H1 (cell line): Measurements from ENCODE around the gene WDR38. TPM values are rescaled to one million over a fixed set of nuclear protein-coding genes. Genes with fewer than 3 reads are reported as not detected.

Experiments
- CHD7 ChIP-seq: fragments of 300-600 bp; sonication (generic); IDR thresholded peaks from 2 replicates; pipeline ENCODE4 v1.7.1; 2012; ENCODE audit warnings: low read length, moderate library complexity, mild to moderate bottlenecking, inconsistent platforms; ENCODE audit not compliant: insufficient replicate concordance
- EGR1 ChIP-seq: IDR thresholded peaks from 2 replicates; pipeline ENCODE4 v1.6.1; 2011; ENCODE audit warnings: low read depth, low read length, borderline replicate concordance
- EZH2 ChIP-seq: fragments of 200-600 bp; sonication (generic); IDR thresholded peaks from 2 replicates; pipeline ENCODE4 v1.7.1; 2012; ENCODE audit warnings: low read depth, mild to moderate bottlenecking, moderate library complexity, low read length, inconsistent platforms; ENCODE audit not compliant: severe bottlenecking
- GABPA ChIP-seq: IDR thresholded peaks from 2 replicates; pipeline ENCODE4 v1.6.1; 2011; ENCODE audit warnings: mild to moderate bottlenecking, low read length, moderate library complexity, borderline replicate concordance; ENCODE audit not compliant: insufficient read depth
- RFX5 ChIP-seq: IDR thresholded peaks from 2 replicates; pipeline ENCODE4 v1.6.1; 2011; ENCODE audit warnings: low read depth, low read length, improper control_type of control experiment, borderline replicate concordance
- SIRT6 ChIP-seq: IDR thresholded peaks from one replicate; pipeline ENCODE4 v1.7.1; 2012; ENCODE audit warnings: low read length, inconsistent platforms
- SP4 ChIP-seq: IDR thresholded peaks from 2 replicates; pipeline ENCODE4 v1.6.1; 2012; ENCODE audit warnings: low read length, inconsistent platforms
- TBP ChIP-seq: IDR thresholded peaks from 2 replicates; pipeline ENCODE4 v1.6.1; 2011; ENCODE audit warnings: low read depth, low read length, improper control_type of control experiment
- TEAD4 ChIP-seq: IDR thresholded peaks from 2 replicates; pipeline ENCODE4 v1.6.1; 2012; ENCODE audit warnings: low read depth, low read length, inconsistent platforms, mixed read lengths
- polyA plus RNA-seq, 7 experiments: library from polyadenylated mRNA; depleted of rRNA in 3 of 7; stranded (reverse) in 5 of 7; unstranded in 2 of 7; fragments of >200 nt in 5 of 7; fragments of 200-250 nt in 2 of 7; gene quantifications; 1 replicate in 5 of 7; 2 replicates in 1 of 7; 4 replicates in 1 of 7; pipeline versions ENCODE4 v1.2.1 to v1.2.3, GENCODE V29; 2011 to 2013; ENCODE audit warnings: missing spikeins in 2 of 7, mixed read lengths in 2 of 7
- total RNA-seq: library from RNA; stranded (reverse); fragmentation: NEBNext Ultra II Directional; extraction: Animal tissue kit (Norgen Biotek cat#: 25700); gene quantifications from 2 replicates; pipeline ENCODE4 v1.2.1, GENCODE V29; 2021

WDR38 gene
- total and polyA plus RNA-seq, 2 of the 8 experiments (the other 6 are each of a cell fraction or from before 2014, with no cell fraction given), result not detected

GRCh38 chr9:124889006-124889405, 35.7 kb downstream of the WDR38 start (continued):
- TF ChIP-seq CHD7 (no peak), RFX5 (no peak), GABPA (no peak), TEAD4 (no peak), EGR1 (no peak), EZH2 (no peak), TBP (no peak), SP4 (no peak), SIRT6 (no peak)
